Panc1 (cell line): ENCODE measurements around the gene RPS4Y2. TPM values are rescaled to one million over a fixed set of nuclear protein-coding genes. Genes with fewer than 3 reads are reported as not detected.

Experiments used
- ATAC-seq: fragments of 200-7000 bp; cut with Tn5 transposase; 2 replicates; pipeline ENCODE4 v1.9.1; 2020; ENCODE audit warnings: mild to moderate bottlenecking, moderate library complexity
- BruUV-seq: library from RNA; stranded (reverse); fragments of 400-500 nt; replicated peaks from 2 replicates; lab custom pipeline; 2021; lab: Mats Ljungman, UMichigan
- CTCF ChIA-PET: fragments of 300-600 bp; sonication (Branson Sonifier 250); formaldehyde crosslinking; loops from one replicate; lab custom pipeline; 2022; ENCODE audit warnings: antibody characterized with exemption; lab: Charles Lee
- POLR2A ChIA-PET: fragments of 300-600 bp; sonication (Branson Sonifier 250); formaldehyde crosslinking; loops from one replicate; lab custom pipeline; 2022; ENCODE audit warnings: antibody characterized with exemption; lab: Charles Lee
- DNase-seq: peaks from one replicate; pipeline ENCODE4 v3.0.0-alpha.2; 2010; ENCODE audit warnings: low read depth, low spot score
- H3K27ac ChIP-seq: 2 replicates; pipeline ENCODE4 v1.5.1; 2011; ENCODE audit warnings: mild to moderate bottlenecking, low read length, inconsistent platforms
- H3K27me3 ChIP-seq: fragments of 200-500 bp; sonication (Bioruptor generic); 2 replicates; pipeline ENCODE4 v1.6.0; 2014; ENCODE audit warnings: low read length, inconsistent platforms; ENCODE audit not compliant: control insufficient read depth, insufficient read depth
- H3K36me3 ChIP-seq: fragments of 200-500 bp; sonication (Bioruptor generic); 2 replicates; pipeline ENCODE4 v1.5.1; 2014; ENCODE audit warnings: inconsistent platforms, mild to moderate bottlenecking, low read length, moderate library complexity; ENCODE audit not compliant: control insufficient read depth, insufficient read depth
- H3K4me1 ChIP-seq: 2 replicates; pipeline ENCODE4 v1.5.1; 2011; ENCODE audit warnings: inconsistent platforms, mild to moderate bottlenecking, low read length, moderate library complexity; ENCODE audit not compliant: control insufficient read depth, insufficient read depth
- H3K4me3 ChIP-seq, 2 experiments: 2 replicates each; pipeline ENCODE4 v1.5.1; 2011 to 2012; ENCODE audit warnings: low read depth in 2 of 2, low read length in 2 of 2, mild to moderate bottlenecking in 2 of 2, inconsistent platforms in 1 of 2, moderate library complexity in 1 of 2
- H3K9me3 ChIP-seq: fragments of 200-500 bp; sonication (Bioruptor generic); 2 replicates; pipeline ENCODE4 v1.5.1; 2014; ENCODE audit warnings: low read depth, mild to moderate bottlenecking, inconsistent platforms, low read length, moderate library complexity; ENCODE audit not compliant: control insufficient read depth, insufficient read depth
- CTCF ChIP-seq: fragments of 450-650 bp; IDR thresholded peaks from 2 replicates; pipeline ENCODE4 v1.5.1; 2017; ENCODE audit warnings: mild to moderate bottlenecking
- POLR2AphosphoS5 ChIP-seq: IDR thresholded peaks from 2 replicates; pipeline ENCODE4 v1.6.1; 2012; ENCODE audit warnings: mild to moderate bottlenecking, low read depth, low read length, moderate library complexity
- REST ChIP-seq, 2 experiments: IDR thresholded peaks; 2 replicates each; pipeline ENCODE4 v1.6.1; 2011 to 2012; ENCODE audit warnings: low read depth in 2 of 2, control low read depth in 1 of 2, low read length in 1 of 2, mild to moderate bottlenecking in 1 of 2, moderate library complexity in 1 of 2; ENCODE audit not compliant: insufficient read depth in 1 of 2
- SIN3A ChIP-seq: IDR thresholded peaks from 2 replicates; pipeline ENCODE4 v1.6.1; 2012; ENCODE audit warnings: low read depth, mild to moderate bottlenecking, low read length, moderate library complexity, borderline replicate concordance; ENCODE audit not compliant: insufficient read depth
- TCF7L2 ChIP-seq: IDR thresholded peaks from 2 replicates; pipeline ENCODE4 v1.6.1; 2011; ENCODE audit warnings: mild to moderate bottlenecking, low read depth, low read length, inconsistent platforms
- in situ Hi-C: cut with HindIII; loops from 2 replicates; pipeline ENCODE4 v1.10.0; 2016; ENCODE audit warnings: low sequenced_read_pairs, low pct_unique_long_range_greater_than_20kb
- intact Hi-C: fragments of 100-400 bp; cut with micrococcal nuclease; formaldehyde crosslinking; loops from one replicate; pipeline ENCODE4 v1.10.0; 2022; ENCODE audit not compliant: unreplicated experiment
- total RNA-seq: library from RNA; stranded (reverse); gene quantifications from one replicate; pipeline ENCODE4 v1.2.1, GENCODE V29; 2021; ENCODE audit not compliant: unreplicated experiment

RPS4Y2 gene
- total RNA-seq, 1 experiment from 2014 or later, result not detected

GRCh38 chrY:20784965-20785364, 29.1 kb downstream of the RPS4Y2 start:
- POLR2A ChIA-PET, result no interaction called here
- no peaks in the 10 kb centered on the region for H3K36me3 ChIP-seq
- in situ Hi-C loops (no loop called here), intact Hi-C loops (no loop called here)
- H3K9me3 ChIP-seq, result no peaks in the 10 kb centered on the region
- no peak overlapping the region for H3K27ac ChIP-seq
- no peaks in the 10 kb centered on the region for H3K4me1 ChIP-seq
- no peaks in the 10 kb centered on the region for H3K27me3 ChIP-seq
- TF ChIP-seq CTCF (no peak), POLR2AphosphoS5 (no peak), TCF7L2 (no peak), SIN3A (no peak), REST (IDR thresholded peaks at IDR 0.05; ENCODE audit: insufficient read depth in 1 of 2, low read depth in 2 of 2, low read length in 1 of 2) (no peak)
- CTCF ChIA-PET, result no interaction called here
- DNase-seq (no peak), ATAC-seq (no peak)
- no TSS peak for BruUV-seq
- H3K4me3 ChIP-seq, result no peak overlapping the region

GRCh38 chrY:20787076-20787475, 31.2 kb downstream of the RPS4Y2 start:
- ChIA-PET POLR2A (no interaction called here), CTCF (no interaction called here)
- no peak overlapping the region for H3K4me3 ChIP-seq
- DNase-seq, result no peak
- H3K4me1 ChIP-seq, result no peaks in the 10 kb centered on the region
- H3K9me3 ChIP-seq, result no peaks in the 10 kb centered on the region
- H3K27ac ChIP-seq, result no peak overlapping the region
- no TSS peak for BruUV-seq
- intact Hi-C loops (no loop called here), in situ Hi-C loops (no loop called here)
- no peaks in the 10 kb centered on the region for H3K36me3 ChIP-seq
- H3K27me3 ChIP-seq, result no peaks in the 10 kb centered on the region
- TF ChIP-seq REST (IDR thresholded peaks at IDR 0.05; ENCODE audit: insufficient read depth in 1 of 2, low read depth in 2 of 2, low read length in 1 of 2) (no peak), TCF7L2 (no peak), SIN3A (no peak), CTCF (no peak), POLR2AphosphoS5 (no peak)
- ATAC-seq, result no peak
